ENCODE measurements around the gene SPOPL. TPM values are rescaled to one million over a fixed set of nuclear protein-coding genes. Genes with fewer than 3 reads are reported as not detected.

SPOPL gene
- total and polyA plus RNA-seq, 12 donors, result 1.5 to 26.2 (median 14.0) TPM

GRCh38 chr2:138565230-138565598 is 63.6 kb downstream of the SPOPL start:
- no peak overlapping the region for H3K4me3 ChIP-seq
- H3K27ac ChIP-seq, result no peak overlapping the region
- H3K9me3 ChIP-seq (replicated peaks in 1 of 3), result no peaks in the 10 kb centered on the region
- no peaks in the 10 kb centered on the region for H3K4me1 ChIP-seq (replicated peaks in 1 of 2)
- no peak for DNase-seq
- TF ChIP-seq POLR2A (IDR thresholded peaks at IDR 0.05) (no peak), CTCF (IDR thresholded peaks at IDR 0.05) (no peak)
- intact Hi-C loops (cut with DNase I), result no loop called here
- peaks cover 0 to 4% of the 10 kb centered on the region in 2 donors for H3K36me3 ChIP-seq (replicated peaks in 1 of 2)
- no peaks in the 10 kb centered on the region for H3K27me3 ChIP-seq

- DNase-seq, result no peak
- 93 to 99% (median 95%) methylated on average over 2 of the region's 2 CpGs for WGBS, 4 donors
- Histone ChIP-seq H3K27me3 (no peaks in the 10 kb centered on the region), H3K4me1 (replicated peaks in 1 of 2) (no peaks in the 10 kb centered on the region), H3K4me3 (no peak overlapping the region), H3K9me3 (replicated peaks in 1 of 3) (no peaks in the 10 kb centered on the region), H3K36me3 (replicated peaks in 1 of 2) (peaks cover 0 to 6% of the 10 kb centered on the region in 2 donors), H3K27ac (no peak overlapping the region)
- intact Hi-C loops (cut with DNase I), result no loop called here
- TF ChIP-seq POLR2A (IDR thresholded peaks at IDR 0.05), result no peak
- TF ChIP-seq CTCF (IDR thresholded peaks at IDR 0.05), result no peak
These were observed 70.7 kb downstream of the SPOPL start for GRCh38 chr2:138572318-138572717.

GRCh38 chr2:138577066-138577465 is 75.5 kb downstream of the SPOPL start:
- no peak overlapping the region for H3K4me3 ChIP-seq
- peaks cover 0 to 6% (median 0%) of the 10 kb centered on the region in 3 donors for H3K9me3 ChIP-seq (replicated peaks in 1 of 3)
- no peaks in the 10 kb centered on the region for H3K27me3 ChIP-seq
- DNase-seq, result no peak
- H3K4me1 ChIP-seq (replicated peaks in 1 of 2), result no peaks in the 10 kb centered on the region
- TF ChIP-seq POLR2A (IDR thresholded peaks at IDR 0.05), result no peak
- no peak for TF ChIP-seq CTCF (IDR thresholded peaks at IDR 0.05)
- peaks cover 0 to 6% of the 10 kb centered on the region in 2 donors for H3K36me3 ChIP-seq (replicated peaks in 1 of 2)
- 88 to 98% (median 93%) methylated on average over 2 of the region's 2 CpGs for WGBS, 4 donors
- intact Hi-C loops (cut with DNase I), result no loop called here
- no peak overlapping the region for H3K27ac ChIP-seq

- 94 to 98% (median 97%) methylated on average over 3 of the region's 3 CpGs for whole genome bisulfite sequencing, 4 donors
- no peak overlapping the region for H3K4me3 ChIP-seq
- no peak for DNase-seq
- H3K27me3 ChIP-seq, result no peaks in the 10 kb centered on the region
- H3K9me3 ChIP-seq (replicated peaks in 1 of 3), result peaks cover 0 to 6% (median 0%) of the 10 kb centered on the region in 3 donors
- H3K36me3 ChIP-seq (replicated peaks in 1 of 2), result no peaks in the 10 kb centered on the region
- no peak overlapping the region for H3K27ac ChIP-seq
- no peaks in the 10 kb centered on the region for H3K4me1 ChIP-seq (replicated peaks in 1 of 2)
- intact Hi-C loops (cut with DNase I), result no loop called here
- no peak for TF ChIP-seq POLR2A (IDR thresholded peaks at IDR 0.05)
- TF ChIP-seq CTCF (IDR thresholded peaks at IDR 0.05), result no peak
These were observed 78.0 kb downstream of the SPOPL start for GRCh38 chr2:138579556-138579955.

All from adrenal gland (tissue), 12 donors.